ENCODE results near the gene IGF2R.
"Not testable (repeated sequence)": the region's sequence is repeated elsewhere in the genome, so short reads cannot be mapped to it uniquely, and the experiment has no call there.

Gene IGF2R

DNA sequence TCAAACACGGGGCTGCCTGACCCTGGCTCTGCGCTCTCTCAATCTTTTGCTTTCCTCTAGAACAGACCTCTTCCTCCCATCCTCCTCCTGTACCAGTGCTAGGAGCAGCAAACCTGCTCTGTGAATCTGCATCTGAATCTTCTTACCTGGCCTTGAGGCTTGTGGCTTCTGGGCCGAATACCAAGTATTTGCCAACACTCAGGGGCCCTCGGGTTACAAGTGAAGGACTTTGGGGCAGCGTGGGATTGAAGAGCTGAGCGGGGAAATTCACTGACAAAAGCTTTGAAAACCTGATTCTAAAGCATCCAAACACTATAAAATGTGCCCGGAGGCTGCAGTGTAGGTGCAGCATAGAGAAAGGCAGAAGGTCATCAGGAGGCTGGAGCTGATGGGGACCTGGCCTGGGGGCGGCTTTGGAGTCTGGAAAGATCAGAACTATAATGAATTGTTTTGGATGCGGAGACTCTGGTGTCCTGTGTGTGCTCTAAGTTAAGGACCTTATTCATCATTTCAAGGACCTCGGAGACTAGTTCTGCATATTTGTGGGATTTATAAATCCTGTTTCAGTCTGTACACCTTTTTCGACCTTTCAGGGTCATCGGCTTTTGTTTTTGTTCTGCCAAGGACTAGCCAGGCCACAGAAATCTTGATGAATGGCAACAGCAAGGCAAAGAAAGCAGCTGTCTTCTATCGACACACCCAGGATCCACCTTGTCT lies 16.4 kb upstream of the IGF2R start:
- no peak for DNase-seq (ENCODE audit: low read depth)

DNA sequence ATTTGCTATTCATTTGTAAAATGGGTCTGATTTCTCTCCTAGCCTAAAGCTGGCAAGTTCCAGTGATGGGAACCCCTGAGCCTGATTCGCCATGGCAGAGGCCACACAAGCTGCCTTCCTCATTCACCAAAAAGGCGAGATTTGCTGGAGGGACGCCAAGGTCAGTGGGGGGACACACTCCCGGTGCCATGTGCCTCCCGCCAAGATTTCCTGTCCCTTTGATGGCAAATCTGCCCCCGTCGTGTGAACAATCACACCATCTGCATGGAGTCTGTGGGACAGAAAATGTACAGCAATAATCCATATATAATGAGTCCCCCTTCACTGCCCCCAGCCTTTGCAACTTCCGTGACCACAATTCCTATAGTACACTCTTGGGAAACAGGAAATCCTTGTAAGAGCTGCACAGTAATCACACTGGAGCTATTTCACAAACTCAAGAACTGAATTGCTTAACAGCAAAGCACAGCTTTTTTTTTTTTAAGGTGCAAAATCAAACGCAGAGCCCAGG lies 15.7 kb upstream of the IGF2R start:
- DNase-seq (ENCODE audit: low read depth) = no peak

DNA sequence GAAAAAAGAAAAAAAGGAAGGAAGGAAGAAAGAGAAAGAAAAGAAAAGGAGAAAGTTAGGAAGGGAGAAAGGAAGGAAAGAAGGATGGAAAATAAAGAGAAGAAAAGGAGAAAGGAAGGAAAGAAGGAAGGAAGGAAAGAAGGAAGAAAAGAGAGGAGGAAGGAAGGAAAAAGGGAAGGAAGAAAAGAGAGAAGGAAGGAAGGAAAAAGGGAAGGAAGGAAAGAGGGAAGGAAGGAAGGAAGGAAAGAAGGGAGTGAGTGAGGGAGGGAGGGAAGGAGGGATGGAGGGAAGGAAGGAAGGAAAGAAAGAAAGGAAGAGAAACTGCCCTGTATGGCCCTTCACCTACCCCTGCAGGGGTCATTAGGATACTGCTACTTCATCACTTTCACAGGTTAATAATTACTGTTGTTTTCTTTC lies 12.9 kb upstream of the IGF2R start:
- no peak for DNase-seq (ENCODE audit: low read depth)

DNA sequence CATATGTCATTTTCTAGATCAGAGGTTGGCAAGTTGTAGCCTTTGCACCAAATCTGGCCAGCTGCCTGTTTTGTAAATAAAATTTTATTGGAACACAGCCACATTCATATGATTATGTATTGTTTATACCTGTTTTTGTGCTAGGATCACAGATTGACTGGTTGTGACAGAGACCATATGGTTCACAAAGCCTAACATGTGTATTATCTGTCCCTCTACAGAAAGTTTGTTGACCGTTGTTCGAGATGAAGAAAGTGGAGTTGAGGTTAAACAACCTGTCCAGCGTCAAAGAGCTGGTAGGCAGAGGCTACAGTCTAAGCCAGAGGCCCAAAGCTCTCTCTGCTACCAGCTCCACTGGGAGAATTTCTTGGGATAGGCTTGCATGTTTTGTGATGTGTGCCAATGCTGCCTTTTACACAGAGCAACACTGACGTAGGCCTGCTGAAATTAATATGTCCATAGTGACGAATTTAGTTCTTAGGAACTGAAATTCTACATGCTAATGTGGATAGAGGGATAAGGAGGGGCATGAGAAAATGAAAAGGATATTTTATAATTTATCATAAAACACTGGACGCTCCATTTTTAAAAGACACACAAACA lies 11.7 kb upstream of the IGF2R start:
- no peak for DNase-seq (ENCODE audit: low read depth)

DNA sequence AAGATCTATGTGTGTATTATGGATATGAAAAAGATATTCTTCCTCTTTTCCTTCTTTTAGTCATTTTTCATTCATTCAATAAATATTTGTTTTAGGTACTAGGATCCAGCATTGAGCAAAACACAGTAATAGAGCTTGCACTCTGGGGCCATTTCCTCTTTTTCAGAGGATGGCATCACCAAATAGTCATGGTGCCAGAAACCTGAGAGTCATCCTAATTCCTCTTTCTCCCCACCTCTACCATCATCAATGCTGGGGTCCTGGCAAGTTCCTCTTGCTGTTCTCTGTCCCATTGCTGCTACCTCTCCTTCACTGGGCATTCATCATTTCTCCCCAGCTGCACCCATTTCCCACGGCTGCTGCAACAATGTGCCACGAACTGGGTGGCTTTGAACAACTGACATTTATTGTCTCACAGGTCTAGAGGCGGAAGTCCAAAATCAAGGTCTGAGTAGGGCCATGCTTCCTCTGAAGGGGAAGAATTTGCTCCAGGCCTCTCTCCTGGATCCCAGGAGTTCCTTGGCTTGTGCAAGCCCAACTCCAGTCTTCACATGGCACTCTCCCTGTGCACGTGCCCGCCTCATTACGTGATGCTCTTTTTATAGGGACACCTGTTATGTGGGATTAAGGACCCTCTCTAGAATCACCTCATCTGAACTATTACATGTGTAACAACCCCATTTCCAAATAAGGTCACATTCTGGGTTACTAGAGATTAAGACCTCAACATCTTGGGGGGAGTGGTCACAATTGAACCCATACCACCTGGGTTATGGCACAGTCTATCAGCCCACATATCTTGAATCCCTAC lies 9.5 kb upstream of the IGF2R start:
- no peak for DNase-seq (ENCODE audit: low read depth)

DNA sequence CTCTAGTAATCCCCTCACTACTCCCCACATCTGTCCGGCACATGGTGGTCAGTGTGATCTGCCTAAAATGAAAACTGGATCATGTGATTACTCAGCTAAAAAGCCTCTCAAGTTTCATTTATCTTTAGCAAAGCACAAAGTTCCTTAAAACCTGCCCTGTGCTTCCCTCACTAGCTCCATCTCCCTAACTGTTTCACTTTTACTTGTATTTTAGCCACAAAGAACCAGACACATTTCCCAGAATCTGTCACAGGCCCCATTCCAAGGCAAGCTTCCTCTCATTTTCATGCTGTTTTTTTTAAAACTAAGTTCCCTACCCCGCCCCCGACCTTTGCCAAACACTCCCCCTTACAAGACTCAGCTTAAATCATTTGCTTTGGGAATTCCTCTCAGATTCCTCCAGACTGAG lies 8.9 kb upstream of the IGF2R start:
- DNase-seq (ENCODE audit: low read depth) = no peak

DNA sequence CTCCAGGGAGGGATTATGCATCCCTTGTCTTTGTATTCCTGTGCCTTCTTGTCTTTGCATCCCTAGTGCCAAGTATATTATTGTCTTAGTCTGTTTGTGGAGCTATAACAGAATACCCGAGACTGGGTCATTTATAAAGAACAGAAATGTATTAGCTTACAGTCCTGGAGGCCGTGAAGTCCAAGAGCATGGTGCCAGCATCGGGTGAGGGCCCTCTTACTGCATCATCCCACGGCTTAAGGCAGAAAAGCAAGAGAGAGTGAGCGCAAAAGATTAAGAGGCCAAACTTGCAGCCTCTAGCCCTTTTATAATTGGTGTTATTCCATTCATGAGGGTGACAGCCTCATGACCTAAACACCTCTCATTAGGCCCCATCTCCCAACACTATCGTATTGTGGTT lies 8.4 kb upstream of the IGF2R start:
- DNase-seq (ENCODE audit: low read depth) = no peak

DNA sequence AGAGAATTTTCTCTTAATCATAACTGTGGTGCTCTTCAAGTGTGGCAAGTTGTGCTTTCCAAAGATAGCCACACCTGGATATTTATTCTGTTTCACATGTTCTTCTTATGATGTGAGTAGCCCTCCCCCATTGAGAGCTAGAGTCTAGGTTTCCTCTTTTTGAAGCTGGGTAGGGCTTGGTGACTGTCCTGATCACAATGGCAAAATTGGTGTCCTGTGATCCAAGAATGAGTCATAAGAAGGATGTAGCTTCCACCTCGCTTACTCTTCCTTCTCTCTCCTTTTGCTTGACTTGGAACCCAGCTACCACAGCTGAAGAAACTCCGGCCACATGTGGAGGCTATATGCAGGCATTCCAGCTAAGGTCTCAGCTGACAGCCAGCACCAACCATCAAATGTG lies 7.4 kb upstream of the IGF2R start:
- DNase-seq (ENCODE audit: low read depth) = no peak

DNA sequence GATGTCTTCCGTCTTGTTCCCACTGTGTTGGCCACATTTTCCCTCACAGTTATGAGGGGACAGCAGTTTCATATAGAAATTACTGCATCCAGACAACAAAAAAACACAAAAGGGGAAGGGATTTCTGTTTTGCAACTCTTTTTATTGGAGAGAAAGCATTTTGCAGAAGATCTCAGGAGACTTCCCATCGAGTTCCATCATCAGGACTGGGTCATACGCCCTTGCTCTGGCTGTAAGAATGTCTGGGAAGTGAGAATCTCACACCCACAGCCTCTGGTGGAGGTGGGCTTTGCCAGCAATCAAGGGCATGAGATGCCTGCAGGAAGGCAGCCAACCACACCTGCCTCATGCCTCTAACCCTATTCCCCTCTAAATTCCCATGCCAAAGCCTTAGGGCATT lies 5.8 kb upstream of the IGF2R start:
- DNase-seq (ENCODE audit: low read depth) = no peak

DNA sequence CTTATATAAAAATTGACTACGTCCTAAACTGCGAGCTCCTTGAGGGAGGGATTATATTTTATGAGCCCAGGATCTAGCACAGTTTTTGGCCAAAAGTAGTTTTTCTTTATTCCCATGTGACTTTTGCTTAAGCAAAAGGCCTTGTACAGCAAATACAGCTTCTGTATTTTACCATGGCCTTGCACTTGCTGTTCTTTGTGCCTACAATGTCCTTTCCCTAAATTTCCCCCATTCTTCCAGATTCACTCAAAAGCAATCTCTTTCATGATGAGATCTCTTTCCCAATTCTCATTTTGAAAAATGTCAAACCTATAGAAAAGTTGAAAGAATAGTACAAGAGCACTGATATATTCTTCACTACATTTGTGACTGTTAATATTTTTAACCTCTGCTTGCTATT lies 4.8 kb upstream of the IGF2R start:
- DNase-seq (ENCODE audit: low read depth) = no peak

DNA sequence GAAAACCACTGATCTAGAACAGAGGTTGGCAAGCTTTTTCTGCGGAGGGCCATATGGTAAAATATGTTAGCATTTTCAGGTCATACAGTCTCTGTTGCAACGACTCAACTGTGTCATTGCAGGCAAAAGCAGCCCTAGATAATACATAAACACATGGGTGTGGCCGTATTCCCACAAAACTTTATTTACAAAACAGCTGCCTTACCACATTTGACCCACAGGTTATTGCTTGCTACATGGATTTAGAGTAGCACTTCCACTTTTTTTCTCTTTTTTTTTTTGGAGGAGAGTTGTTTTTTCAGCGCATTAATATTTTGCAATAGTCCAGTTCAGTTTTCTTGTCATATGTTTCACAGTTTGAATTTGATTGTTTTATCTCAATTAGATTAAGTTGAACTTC lies 2.5 kb upstream of the IGF2R start:
- no peak for DNase-seq (ENCODE audit: low read depth)

DNA sequence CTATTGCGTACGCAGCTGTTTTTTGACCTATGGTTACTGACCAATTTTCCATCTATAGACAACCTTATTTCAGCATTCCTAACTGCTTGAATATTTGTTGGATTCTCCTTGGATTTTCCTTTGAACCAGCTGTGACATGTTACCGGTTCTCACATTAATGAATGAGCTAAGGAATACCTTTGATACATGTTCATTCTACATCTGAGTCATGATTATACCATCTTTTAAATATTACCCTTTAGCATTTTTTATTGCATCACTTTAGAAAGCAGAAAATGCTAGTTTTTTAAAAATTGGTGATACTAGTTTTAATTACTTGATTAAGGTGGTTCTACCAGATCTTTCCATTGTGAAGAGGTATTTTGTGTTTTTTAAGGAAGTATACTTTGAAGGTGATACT lies 1.9 kb upstream of the IGF2R start:
- no peak for DNase-seq (ENCODE audit: low read depth)

DNA sequence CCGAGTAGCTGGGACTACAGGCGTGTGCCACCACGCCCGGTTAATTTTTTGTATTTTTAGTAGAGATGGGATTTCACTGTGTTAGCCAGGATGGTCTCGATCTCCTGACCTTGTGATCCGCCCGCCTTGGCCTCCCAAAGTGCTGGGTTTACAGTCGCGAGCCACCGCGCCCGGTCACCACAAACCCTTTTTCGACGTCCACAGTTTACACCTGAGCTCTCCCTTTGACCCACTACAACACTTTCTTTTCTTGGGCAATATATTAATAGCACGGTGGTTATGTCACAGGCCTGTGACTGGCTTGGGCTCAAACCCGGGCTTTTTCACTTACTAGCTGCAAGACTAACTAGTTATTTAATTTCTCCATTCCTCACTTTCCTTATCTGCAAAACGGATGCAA lies 1.3 kb upstream of the IGF2R start:
- DNase-seq (ENCODE audit: low read depth) = not testable (repeated sequence)

DNA sequence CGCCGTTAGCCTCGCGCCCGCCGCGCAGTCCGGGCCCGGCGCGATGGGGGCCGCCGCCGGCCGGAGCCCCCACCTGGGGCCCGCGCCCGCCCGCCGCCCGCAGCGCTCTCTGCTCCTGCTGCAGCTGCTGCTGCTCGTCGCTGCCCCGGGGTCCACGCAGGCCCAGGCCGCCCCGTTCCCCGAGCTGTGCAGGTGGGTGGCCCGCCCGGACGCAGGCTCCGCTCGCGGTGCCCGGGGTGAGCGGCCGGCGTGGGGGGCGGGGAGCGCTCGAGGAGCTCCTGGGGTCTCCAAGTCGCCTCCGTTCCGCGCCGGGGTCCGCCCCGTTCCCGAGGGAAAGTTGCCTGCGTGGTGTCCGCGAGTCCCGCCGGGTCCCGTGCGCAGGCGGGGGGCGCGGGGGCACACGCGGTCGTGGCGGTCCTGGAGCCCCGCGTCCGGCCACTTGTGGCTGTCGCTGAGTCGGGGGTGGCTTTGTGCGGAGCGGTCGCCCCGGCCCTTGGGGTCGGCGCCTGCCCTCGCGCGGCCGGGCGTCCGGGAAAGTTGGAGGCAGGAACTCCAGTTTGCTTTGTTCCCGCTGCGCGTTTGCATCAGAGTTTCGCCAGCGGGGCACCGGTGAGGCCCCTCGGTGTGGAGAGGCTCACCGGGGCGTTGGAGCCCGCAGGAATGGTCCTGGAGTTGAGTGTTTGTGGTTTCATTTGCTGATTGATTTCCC lies 476 bp downstream of the IGF2R start:
- no peak for DNase-seq (ENCODE audit: low read depth)

DNA sequence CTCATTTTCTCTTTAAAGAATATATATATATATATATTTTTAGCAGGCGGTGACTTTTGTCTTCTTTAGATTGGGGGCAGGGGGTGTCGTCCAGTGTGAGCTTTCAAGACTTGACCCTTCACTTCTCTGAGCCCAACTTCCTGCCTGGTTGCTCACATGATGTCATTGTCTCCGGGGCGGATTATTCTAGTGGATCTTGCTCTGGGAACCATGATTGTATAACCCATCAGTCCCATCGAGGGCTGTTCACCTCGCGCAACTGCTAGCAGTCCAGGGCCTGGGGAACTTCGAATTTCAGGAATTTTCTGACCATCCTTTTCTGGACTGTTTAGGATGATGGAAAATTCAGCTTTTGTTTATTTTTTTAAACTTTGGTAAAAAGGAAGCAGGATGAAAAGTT lies 1.0 kb downstream of the IGF2R start:
- no peak for DNase-seq (ENCODE audit: low read depth)

DNA sequence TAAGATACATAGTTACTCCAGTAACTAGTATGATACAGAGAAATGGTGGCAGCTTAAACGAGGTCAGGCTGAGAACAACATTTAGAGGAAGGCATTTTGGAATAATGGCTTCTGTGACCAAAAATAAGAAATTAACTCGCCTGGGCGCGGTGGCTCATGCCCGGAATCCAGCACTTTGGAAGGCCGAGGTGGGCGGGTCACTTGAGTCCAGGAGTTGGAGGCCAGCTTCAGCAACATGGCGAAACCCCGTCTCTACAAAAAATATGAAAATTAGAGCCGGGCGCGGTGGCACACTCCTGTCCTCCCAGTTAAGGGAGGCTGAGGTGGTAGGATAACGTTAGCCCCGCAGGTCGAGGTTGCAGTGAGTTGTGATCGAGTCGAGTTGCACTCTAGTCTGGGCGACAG lies 1.8 kb downstream of the IGF2R start:
- DNase-seq (ENCODE audit: low read depth) = no peak

DNA sequence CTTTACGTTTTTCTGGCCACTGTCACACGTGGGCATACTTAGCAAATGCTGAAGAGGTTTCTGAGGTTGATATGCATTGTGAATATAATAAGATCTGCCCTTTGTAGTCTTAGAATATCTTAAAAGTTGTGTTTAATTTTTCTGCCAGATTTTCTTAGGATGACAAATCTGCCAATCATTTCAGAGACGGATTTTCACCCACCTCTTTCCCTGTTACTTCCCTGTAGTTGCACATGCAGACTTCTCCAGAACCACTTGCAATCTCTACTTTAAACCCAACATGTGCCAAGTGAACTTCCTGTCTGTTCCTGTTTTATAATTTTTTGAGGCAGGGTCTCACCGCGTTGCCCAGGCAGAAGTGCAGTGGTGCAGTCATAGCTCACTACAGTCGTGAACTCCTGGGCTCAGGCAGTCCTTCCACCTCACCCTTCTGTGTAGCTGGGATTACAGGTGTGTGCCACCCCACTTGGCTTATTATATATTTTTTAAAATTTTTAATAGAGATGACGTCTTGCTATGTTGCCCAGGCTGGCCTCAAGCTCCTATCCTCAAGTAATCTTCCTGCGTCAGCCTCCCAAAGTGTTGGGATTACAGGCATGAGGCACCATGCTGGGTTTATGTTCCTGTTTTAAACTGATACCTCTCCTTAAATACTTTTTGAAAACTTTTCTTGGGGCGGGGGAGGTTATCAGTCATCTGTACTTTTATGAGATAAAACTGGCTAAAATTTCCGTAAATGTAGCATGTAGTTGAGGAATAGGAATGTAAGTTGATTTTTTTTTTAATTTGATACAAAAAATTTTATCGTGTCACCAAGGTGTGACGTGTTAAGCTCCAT lies 2.7 kb downstream of the IGF2R start:
- no peak for DNase-seq (ENCODE audit: low read depth)

DNA sequence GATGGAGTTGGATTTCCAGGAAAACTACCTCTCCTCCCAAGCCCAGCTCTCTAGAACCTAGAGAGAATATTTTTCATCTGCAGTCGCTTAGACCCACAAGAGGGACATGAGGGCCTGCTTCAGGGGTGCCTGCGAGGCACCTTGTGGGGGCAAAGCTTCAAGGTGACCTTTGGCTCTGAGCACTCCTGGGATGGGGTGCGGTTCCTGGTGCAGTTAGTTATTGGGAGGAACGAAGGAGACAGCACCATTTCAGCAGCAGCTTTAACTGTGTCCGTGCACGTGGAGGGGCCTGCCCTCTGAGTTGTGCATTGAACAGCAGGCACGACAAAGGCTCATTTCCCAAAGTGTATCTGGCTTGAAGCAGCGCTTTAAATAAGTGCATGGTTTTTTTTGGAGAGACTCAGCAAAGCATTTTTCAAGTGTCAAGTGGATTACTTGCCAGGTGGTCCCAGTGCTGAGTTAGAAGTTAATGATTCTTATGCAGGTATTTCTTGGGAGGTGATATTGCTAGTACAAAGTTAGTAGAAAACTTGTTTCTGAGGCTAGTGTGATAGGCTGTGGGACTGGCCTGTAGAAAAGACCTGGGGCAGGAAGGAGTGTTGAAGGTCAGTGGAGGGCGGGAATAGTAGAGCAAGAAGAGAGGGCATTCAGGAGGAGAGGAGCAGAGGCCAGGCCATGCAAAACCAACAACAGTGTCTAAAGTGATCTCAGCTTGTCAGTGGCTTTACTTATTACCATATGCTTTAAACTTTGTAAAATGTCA lies 3.8 kb downstream of the IGF2R start:
- DNase-seq (ENCODE audit: low read depth) = no peak

DNA sequence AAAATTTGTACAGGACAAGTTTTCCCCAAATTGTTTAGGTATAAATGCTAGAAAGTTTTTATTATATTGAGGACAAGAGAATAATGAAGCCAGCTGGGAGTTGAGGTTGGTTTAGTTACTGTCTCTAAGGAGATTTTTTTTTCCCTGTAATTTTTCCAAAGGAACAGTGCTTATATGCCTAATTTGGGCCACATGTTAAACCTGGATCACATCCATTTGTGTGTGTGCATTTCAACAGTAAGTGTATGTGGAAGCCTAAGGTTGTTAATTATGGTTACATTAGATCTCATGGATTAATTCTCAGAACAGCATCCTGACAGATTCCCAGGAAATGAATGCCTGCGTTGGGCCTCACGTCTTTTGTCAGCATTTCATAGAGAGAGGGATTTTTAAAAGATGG lies 4.5 kb downstream of the IGF2R start:
- DNase-seq (ENCODE audit: low read depth) = no peak

DNA sequence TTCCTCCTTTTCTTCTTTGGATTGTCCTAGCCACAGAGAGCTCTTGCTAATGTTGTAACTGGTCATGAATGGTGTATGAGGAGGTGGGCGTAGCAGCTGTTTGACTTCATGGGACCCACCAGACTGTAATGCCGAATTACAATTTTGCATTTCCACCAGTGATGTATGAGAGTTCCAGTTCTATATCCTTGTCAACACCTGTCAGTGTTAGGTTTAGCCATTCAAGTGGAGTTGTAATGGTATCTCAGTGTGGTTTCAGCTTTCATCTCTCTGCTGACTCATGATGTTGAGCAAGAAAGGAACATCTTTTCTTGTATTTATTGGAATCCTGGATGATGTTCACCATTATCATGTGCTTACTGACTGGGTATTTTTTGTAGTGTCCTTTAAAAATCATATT lies 5.1 kb downstream of the IGF2R start:
- DNase-seq (ENCODE audit: low read depth) = no peak

DNA sequence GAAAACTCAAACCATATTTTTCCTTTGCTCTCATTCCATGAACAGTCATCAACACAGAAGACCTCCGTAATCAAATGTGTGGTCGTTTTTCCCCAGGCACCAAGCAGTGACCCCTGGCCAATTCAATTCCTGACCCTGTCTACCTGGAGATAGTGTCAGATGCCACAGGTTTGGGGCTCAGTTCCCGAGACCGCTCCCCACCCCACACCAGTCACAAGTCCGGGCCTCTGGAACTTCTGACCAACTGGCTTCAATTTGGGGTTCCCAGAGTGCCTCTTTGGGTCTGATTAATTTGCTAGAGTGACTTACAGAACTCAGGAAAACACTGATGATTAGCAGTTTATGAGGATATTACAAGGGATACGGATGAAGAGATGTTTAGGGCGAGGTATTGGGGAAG lies 6.0 kb downstream of the IGF2R start:
- DNase-seq (ENCODE audit: low read depth) = no peak
